ENCODE results near the gene OR51B4.

- TF ChIP-seq CTCF (IDR thresholded peaks at IDR 0.05), result no peak
- TF ChIP-seq POLR2AphosphoS5 (IDR thresholded peaks at IDR 0.05), result no peak
Observed at GRCh38 chr11:5343474-5344335, 42.0 kb upstream of the OR51B4 start, which contains the start of gene OR51B5.

All from breast epithelium (tissue), 3 donors.